ENCODE results near the gene ZNF554.
"Not testable (repeated sequence)": the region's sequence is repeated elsewhere in the genome, so short reads cannot be mapped to it uniquely, and the experiment has no call there.

ZNF554 gene

GRCh38 chr19:2815191-2815614 lies 4.5 kb upstream of the ZNF554 start:
- no peak for DNase-seq (ENCODE audit: extremely low read depth, low read depth)
- TF ChIP-seq, protein P1, sequence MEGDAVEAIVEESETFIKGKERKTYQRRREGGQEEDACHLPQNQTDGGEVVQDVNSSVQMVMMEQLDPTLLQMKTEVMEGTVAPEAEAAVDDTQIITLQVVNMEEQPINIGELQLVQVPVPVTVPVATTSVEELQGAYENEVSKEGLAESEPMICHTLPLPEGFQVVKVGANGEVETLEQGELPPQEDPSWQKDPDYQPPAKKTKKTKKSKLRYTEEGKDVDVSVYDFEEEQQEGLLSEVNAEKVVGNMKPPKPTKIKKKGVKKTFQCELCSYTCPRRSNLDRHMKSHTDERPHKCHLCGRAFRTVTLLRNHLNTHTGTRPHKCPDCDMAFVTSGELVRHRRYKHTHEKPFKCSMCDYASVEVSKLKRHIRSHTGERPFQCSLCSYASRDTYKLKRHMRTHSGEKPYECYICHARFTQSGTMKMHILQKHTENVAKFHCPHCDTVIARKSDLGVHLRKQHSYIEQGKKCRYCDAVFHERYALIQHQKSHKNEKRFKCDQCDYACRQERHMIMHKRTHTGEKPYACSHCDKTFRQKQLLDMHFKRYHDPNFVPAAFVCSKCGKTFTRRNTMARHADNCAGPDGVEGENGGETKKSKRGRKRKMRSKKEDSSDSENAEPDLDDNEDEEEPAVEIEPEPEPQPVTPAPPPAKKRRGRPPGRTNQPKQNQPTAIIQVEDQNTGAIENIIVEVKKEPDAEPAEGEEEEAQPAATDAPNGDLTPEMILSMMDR (IDR thresholded peaks at IDR 0.05; ENCODE audit: low read depth, low read length) = no peak

DNA sequence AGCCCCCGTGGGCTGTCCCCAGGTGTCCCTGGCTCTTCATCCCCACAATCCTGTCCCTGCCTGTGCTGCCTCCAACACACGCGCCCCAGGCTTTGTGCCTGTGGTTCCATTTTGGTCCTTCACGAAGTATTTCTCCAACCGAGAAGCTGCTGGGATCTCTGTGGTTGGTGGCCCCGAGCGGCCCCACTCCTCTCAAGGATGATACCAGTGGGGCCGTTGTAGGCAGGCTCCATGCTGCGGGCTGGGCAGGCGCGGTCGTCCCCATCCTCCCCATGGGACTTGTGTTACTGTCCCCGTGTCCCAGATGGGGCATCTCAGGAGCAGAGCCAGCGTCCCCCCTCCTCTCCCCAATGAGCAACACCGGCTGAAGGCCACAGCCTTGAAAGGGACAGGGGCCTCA lies 3.7 kb upstream of the ZNF554 start:
- TF ChIP-seq, protein P1 (IDR thresholded peaks at IDR 0.05; ENCODE audit: low read depth, low read length) = no peak
- DNase-seq (ENCODE audit: extremely low read depth, low read depth) = no peak

- TF ChIP-seq, protein P1 (IDR thresholded peaks at IDR 0.05; ENCODE audit: low read depth, low read length) = no peak
Measured at GRCh38 chr19:2816641-2817040, 3.0 kb upstream of the ZNF554 start.

DNA sequence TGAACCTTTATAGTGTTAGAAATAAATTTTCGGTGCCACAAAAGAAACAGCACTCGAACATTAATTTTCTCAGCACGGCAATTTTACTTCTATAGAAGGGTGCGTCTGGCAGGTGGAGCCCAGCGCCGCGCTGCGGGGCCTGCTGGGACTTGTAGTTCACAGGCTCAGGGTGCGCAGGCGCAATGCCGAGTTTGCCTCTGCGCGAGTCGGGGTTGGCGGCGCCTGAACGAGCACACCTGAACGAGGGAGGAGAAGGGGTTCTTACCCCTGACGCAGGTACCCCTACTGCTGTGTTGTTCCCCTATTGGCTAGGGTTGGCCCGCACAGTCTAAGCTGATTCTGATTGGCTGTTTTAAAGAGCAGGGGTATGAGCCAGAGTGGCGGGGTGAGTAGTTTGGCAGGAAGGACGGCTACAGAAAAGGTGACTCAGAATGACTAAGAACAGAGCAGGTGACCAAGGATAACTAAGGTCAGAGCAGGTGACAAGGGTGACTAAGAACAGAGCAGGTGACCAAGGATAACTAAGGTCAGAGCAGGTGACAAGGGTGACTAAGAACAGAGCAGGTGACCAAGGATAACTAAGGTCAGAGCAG lies 2.3 kb upstream of the ZNF554 start:
- not testable (repeated sequence) for DNase-seq (ENCODE audit: extremely low read depth, low read depth)

More at GRCh38 chr19:2816641-2817040, 3.0 kb upstream of the ZNF554 start:
- DNase-seq (ENCODE audit: extremely low read depth, low read depth) = no peak

DNA sequence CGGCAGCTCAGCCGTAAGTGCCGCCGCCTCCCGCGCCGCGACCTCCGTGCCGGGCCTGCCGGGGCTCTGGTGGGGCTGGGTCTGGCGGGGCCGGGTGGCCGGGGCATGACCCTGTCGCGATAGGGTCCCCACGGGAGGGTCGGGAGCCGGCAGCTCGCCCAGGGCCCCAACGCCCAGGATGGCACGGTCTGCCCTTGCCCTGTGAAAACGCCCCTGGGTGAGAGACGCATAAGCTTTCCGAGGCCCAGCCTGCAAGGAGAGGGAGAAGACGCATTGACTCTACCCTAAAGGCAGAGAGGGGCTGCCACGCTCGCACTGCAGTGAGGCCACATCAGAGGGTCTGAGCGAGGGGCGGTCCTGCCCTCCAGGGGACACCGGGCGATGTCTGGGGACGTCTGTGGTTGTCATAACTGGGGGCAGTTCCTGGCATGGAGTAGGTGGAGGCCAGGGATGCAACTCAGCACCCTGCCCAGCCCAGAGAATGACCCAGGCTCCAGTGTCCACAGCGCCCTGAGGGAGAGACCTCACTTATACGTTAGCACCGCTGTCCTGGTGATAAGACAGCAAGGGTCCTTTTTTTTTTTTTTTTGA lies 539 bp downstream of the ZNF554 start:
- TF ChIP-seq, protein P1 (IDR thresholded peaks at IDR 0.05; ENCODE audit: low read depth, low read length) = no peak
- no peak for DNase-seq (ENCODE audit: extremely low read depth, low read depth)

- TF ChIP-seq, protein P1 (IDR thresholded peaks at IDR 0.05; ENCODE audit: low read depth, low read length) = no peak
- no peak for DNase-seq (ENCODE audit: extremely low read depth, low read depth)
Measured at GRCh38 chr19:2822846-2823245, 3.2 kb downstream of the ZNF554 start.

DNA sequence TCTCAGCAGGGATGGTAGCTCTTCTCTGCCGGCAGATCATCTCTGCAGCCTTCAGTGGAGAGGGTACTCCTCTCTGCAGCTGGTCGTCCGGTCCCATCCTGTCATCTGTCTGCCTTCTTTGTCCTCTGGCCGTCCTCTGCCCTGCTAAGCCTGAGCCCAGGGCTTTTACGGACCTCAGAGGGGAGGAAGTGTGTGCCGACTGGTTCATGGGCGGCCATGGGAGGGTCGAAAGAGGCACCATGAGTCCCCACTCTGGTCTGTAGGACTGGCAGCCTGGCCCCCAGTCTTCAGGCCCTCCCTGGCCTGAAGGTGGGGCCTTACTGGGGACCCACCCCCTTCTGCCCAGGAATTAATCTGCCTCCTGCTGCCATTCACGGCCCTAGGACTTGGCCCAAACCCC lies 4.0 kb downstream of the ZNF554 start:
- DNase-seq (ENCODE audit: extremely low read depth, low read depth) = no peak
- TF ChIP-seq, protein P1 (IDR thresholded peaks at IDR 0.05; ENCODE audit: low read depth, low read length) = no peak

- no peak for DNase-seq (ENCODE audit: extremely low read depth, low read depth)
- TF ChIP-seq, protein P1 (IDR thresholded peaks at IDR 0.05; ENCODE audit: low read depth, low read length) = no peak
Measured at GRCh38 chr19:2824129-2824528, 4.5 kb downstream of the ZNF554 start.
